Measurements from ENCODE around the gene SPRYD7.
"Not testable (repeated sequence)": the region's sequence is repeated elsewhere in the genome, so short reads cannot be mapped to it uniquely, and the experiment has no call there.

Gene SPRYD7

DNA sequence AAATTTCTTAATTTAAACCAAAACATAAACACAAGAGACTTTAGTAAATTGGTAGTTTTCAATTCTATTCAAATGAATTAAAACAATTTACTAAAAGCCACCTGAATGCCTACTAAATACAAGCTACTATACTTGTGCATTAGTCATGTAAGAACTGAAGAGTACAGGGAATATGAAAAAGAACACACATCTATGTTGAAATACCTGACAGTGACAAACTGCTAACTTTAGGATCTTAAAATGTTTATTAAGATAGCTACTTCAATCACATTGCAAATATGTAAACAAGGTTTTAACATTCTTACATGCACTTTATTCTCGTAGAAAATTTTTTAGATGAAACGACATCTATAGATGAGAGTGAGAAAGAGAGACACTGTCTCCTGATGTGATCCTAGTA lies 4.1 kb downstream of the SPRYD7 start:
- DNase-seq, result no peak

DNA sequence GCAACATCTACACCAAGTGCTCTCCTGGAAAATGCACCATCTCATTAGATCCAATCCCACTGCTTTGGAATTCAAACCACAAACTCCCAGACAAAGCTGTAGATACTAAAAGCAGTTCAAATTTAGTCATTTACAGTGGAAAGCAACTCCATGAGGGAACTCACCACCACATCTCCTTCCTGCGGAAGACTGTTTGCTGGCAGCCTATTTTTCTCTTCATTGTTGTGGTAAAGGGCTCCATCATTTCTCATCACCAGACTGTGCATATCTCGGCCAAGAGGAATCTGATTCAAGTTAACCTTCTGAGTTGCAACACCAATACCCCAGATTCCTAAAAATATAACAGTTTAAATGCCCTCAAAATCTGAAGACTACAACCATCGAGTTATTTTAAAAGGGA lies 8.4 kb downstream of the SPRYD7 start:
- no peak for DNase-seq

DNA sequence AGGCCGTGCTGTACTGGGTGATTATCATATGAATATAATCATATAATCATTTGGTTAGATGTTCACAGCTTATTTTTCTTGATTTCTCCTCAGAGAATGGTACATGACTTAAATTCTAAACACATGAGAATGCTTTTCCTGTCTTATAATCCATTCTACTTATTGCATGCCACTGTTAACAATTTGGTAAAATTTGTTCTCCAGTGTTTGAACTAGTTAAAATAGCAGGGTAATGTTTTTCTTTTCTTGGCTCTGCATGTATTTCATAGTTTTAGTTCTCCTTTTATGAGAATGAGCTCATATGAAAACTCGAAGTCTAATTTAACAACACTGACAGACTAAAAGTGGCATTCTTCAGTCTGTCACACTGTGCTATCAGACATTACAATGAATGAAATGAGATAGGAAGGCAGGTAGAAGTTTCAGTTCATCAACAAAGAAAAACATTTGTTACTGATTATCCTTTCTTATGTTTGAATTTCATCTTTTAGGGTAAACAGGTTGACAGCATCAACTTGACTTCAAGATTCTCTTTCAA lies 10.2 kb downstream of the SPRYD7 start:
- DNase-seq, result no peak

DNA sequence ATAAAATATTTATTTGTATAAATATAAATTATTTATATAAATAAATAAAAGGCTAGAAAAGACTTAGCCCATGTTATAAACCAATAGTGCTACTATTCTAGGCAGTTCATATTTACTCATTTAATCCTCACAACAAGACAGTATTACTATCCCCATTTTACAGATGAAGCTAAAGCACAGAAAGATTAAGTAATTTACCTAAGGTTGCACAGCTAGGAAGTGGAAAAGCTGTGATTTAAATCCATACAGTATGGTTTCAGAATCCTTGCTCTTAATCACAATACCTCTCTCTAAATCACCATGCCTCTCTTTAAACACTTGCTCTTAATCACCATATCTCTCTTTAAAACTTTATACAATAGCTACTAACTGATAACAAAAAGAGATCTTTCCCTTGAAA lies 13.8 kb downstream of the SPRYD7 start:
- DNase-seq, result no peak

DNA sequence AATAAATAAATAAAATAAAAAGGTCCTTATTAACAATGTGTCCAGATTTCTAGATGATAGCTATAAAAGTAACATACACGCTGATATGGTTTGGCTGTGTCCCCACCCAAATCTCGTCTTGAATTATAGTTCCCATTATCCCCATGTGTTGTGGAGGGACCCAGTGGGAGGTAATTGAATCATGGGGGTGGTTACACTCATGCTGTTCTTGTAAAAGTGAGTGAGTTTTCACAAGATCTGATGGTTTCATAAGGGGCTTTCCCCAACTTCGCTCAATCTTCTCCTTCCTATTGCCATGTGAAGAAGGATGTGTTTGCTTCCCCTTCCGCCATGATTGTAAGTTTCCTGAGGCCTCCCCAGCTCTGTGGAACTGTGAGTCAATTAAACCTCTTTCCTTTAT lies 15.2 kb downstream of the SPRYD7 start:
- not testable (repeated sequence) for DNase-seq

DNA sequence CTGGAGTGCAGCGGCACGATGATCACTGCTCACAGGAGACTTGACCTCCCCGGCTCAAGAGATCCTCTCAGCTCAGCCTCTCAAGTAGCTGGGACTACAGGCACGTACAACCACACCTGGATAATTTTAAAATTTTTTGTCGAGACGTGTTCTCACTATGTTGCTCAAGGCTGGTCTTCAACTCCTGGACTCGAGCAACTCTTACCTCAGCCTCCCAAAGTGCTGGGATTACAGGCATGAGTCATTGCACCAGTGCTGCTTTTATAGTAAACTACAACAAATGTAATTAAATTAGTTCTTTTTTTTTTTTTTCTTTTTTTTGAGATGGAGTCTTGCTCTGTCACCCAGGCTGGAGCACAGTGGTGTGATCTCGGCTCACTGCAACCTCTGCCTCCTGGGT lies 18.0 kb downstream of the SPRYD7 start:
- DNase-seq, result not testable (repeated sequence)

DNA sequence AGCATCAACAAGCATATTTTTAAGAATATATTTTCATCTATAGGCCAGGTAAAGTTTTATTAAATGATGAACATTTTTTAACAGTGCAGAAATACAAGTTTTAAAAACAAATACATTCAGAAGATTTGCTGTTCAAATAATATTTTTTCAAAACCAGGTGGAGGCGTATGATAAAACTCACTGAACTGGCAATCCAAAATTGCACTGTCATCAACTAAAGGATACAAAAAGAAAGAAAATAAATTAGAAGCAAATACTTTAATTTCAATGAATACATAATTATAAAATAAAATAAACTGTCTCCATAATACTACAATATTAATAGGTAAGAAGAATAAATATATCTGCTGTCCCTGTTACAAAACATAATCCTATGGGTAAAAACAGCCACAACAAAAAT lies 21.2 kb downstream of the SPRYD7 start:
- DNase-seq, result no peak

DNA sequence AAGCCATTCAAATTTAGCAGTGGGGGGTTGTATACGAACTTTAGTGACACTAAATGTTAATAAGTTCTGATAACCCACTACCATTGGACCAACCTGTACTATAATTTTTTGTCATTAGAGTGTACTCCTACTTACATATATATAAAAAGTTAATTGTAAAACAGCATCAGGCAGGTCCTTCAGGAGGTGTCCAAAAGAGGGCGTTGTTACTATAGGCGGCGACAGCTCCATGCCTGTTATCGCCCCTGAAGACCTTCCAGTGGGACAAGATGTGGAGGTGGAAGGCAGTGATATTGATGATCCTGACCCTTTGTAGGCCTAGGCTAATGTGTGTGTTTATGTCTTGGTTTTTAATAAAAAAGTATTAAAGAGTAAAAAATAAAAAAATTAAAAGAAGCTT lies 27.5 kb downstream of the SPRYD7 start:
- DNase-seq, result peak; percentile 37

DNA sequence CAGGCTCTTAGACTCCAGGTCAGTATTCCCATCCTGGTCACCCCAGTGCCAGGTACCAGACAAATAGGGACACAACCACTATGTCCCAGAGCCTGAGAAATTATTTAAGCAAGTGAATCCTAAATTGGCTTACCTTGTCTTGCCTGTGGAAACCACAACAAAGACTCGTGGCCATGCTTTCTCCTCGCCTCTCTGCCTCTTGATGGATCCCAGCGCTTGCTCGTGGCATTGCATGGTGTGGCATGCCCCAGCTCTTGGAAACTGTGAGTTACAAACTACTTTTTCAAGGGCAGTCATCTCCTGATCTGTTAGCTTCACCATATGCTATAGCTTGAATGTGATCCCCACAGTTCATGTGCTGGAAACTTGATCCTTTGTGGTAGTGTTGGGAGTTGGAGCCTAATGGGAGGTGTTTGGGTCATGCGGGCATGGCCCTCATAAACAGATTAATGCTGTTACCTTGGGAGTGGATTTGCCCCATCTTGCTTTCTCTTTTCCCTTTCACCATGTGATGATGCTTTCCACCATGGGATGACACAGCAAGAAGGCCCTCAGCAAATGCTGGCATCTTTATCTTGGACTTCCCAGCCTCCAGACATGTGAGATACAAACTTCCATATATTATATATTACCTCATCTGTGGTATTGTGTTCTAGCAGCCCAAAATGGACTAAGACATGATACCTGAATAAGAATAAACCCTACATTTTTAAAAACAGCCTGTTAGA lies 31.2 kb downstream of the SPRYD7 start:
- peak; percentile 46 for DNase-seq

DNA sequence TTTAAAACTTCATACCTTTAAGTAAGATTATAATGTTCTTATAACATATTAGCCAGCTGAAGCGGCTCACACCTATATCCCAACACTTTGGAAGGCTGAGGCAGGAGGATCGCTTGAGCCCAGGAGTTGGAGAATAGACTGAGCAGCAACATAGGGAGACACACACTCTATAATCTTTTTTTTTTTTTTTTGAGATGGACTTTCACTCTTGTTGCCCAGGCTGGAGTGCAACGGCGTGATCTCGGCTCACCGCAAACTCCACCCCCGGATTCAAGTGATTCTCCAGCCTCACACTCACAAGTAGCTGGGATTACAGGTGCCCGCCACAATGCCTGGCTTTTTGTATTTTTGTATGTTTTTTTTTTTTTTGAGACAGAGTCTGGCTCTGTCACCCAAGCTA lies 37.3 kb downstream of the SPRYD7 start:
- DNase-seq, result no peak

DNA sequence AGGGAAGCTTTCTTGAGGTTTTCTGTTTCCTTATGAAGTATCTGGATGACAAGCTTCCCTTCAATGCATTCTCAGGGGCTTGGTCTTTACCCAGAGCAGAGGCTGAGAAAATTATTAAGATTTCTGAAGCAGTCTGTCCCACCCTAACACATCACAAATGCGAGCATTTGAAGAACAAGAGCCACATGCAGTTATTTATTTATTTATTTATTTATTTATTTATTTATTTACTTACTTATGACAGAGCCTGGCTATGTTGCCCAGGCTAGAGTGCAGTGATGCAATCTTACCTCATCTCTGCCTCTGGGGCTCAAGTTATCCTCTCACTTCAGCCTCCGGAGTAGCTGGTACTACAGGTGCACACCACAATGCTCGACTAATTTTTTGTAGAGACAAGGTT lies 38.4 kb downstream of the SPRYD7 start:
- DNase-seq, result no peak

DNA sequence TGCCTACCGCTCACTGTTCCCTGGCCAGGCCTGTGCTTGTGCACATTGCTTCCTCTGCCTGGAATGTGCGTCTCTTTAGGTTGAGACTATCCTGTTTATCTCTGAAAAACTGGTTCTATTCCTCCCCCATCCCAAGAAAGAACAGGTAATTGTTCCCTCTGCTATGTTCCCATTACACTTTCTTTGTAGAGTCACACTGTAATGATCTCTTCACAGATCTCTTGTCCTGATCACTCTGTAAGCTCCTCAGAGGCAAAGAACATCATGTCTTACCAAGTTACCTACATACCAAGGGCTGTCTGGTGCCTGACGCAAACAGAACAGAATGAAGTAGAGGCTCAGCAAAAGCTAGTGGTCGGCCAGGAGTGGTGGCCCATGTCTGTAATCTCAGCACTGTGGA lies 40.3 kb downstream of the SPRYD7 start:
- DNase-seq, result no peak

DNA sequence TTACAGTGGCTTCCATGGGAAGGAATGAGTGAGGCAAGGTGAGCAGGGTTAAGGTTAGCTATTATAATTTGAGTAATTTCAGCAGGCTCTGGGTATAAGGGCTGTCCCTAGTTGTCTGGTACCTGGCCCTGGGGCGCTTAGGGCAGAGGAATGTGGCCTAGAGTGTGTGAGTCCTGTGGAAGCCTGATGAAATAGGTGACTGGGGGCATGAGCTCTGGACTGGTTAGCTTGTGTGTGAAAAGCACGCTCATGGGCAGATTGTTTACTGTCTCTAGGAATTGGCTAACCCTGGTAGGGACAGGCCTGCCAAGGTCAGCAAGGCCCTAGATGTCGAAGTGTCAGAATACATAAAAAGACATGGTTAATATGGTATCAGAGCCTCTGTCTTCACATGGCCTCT lies 42.5 kb downstream of the SPRYD7 start:
- no peak for DNase-seq

DNA sequence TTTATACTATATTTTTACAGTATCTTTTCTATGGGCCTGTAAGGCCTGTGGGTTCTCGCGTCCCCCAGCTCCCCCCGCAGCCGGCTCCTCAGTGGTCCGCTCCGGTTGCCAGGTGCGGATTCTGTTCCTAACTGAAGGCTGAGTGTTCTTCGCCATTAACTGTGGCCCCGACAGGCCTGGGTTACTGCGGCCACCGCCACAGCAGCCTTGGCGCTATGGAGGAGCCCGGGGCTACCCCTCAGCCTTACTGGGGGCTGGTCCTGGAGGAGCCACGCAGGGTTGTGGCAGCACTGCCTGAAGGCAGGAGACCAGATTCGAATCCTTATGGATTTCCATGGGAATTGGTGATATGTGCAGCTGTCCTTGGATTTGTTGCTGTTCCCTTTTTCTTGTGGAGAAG lies 45.8 kb downstream of the SPRYD7 start:
- DNase-seq, result no peak

DNA sequence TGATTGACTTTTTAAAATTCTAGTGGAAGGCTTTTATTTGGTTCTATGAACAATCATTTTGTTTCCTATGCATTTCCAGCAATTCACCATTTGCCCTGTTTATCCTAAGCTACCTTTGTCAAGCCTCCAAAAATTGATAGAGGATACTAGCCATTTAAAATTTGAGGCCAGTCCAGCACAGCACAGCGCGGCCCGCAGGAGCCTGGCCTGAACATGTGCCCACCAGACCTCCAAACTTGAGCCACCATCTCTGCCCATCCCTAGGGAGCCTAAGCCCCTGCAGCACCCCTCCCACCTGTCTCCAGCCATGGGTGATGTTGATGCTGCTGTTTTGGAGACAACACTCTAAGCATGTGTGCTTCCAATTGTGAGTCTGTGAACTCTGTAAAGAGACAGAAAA lies 57.5 kb downstream of the SPRYD7 start:
- DNase-seq, result no peak

DNA sequence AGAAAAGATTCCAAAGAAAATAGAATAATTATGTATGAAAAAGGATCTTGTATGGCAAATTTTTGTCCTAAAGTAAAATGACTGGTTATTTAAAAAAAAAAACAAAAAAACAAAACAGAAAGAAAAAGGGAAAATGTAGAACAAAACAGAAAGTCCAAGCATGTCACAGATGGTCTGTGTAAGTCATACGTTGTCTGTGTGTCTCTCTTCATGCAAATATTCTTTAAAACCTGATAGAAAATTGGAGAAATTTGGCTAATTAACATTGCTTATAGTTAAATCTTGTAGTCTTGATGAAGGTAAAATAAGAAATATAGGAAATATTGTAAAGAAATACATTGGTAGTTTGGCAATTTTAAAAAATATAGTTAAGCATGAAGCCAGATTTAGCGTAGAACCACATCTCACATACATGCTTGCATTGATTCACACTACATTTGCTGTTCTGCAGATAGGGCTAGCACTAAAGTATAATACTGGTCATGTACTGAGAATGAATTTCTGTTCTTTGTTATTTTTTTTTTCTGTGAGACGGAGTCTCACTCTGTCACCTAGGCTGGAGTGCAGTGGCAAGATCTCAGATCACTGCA lies 58.4 kb downstream of the SPRYD7 start:
- DNase-seq, result peak; percentile 50

DNA sequence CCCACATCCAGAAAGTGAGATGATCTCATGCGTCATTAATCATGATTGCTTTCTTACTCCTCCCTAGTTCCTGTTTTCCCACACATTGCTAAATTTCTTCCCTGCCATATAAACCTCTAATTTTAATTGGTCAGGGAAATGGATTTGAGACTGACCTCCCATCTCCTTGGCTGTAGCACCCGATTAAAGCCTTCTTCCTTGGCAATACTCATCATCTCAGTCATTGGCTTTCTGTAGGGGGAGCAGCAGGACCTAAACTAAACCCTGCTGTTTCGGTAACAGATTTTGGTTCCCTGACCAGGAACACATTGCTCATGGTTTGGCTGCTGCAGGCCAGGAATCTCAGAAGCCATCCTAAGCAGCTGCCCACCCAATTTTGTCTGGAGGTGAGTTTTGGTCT lies 61.7 kb downstream of the SPRYD7 start:
- DNase-seq, result no peak

DNA sequence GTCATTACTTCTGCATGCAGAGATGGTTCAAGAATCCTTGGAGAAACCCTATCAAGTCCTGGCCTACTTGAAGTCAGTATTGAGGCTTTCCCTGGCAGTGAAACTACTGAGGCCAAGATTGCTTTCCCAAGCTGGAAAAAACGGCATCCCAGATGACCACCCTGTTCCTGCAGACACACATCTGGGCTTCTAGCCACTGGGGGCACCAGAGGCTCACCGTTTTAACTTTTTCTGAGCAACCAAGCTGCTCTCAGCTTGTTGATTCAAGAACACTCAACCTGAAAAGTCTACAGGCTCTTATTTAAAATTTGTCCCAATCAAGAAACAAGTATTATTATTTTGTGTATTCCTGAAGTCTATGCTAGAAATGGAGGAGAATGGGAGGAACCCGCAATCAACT lies 66.6 kb downstream of the SPRYD7 start:
- peak; percentile 61 for DNase-seq

DNA sequence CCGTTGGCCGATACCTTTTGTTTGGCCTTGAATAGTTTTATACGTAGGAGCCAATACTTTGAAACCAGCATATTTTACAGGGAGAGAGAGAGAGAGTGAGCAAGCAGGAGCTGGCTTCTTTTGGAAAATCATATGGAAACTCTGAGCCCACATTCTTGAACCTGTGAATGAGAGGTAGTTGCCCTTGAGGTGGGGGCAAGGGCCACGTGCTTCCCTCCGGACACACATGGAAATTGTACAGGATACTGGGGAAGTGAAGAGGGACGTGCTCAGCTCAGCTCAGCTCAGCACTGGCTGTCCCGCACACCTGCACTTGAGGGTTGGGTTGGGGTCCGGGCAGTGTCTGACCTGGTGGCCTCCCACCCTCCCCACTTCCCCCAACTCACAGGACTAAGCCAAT lies 68.3 kb downstream of the SPRYD7 start:
- no peak for DNase-seq

DNA sequence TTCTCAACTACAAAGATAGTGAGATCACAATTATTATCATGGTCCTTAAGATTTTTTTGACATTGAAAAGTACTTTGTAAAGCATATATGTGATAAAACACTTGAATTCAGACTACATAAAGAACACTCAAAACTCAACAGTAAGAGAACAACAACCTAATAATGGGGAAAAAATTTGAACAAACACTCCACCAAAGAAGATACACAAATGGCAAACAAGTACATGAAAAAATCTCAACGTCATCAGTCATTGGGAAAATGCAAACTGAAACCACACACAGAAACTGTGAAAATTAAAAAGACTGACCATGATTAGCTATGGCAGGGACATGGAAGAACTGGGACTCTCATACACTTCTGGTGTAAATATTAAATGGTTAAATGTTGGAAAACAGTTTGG lies 70.9 kb downstream of the SPRYD7 start:
- DNase-seq, result no peak

DNA sequence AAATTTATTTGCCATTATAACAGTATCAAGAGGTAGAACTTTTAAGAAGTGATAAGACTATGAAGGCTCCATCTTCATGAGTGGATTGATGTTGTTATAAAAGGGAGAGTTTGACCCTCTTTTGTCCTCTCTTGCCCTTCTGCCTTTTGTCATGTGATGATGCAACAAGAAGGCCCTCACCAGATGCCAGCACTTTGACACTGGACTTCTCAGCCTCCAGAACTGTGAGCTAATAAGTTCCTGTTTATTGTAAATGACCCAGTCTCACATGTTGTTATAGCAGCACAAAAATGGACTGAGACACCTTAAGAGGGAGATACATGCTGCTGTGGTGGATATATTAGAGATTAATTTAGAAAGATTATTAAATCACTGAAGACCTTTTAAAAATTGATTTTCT lies 71.6 kb downstream of the SPRYD7 start:
- DNase-seq, result no peak
